Measurements from ENCODE around the gene ZNF280C. TPM values are rescaled to one million over a fixed set of nuclear protein-coding genes. Genes with fewer than 3 reads are reported as not detected.

The ZNF280C gene
- total and polyA plus RNA-seq, 9 donors: 2.0 to 8.0 (median 4.8) TPM

DNA sequence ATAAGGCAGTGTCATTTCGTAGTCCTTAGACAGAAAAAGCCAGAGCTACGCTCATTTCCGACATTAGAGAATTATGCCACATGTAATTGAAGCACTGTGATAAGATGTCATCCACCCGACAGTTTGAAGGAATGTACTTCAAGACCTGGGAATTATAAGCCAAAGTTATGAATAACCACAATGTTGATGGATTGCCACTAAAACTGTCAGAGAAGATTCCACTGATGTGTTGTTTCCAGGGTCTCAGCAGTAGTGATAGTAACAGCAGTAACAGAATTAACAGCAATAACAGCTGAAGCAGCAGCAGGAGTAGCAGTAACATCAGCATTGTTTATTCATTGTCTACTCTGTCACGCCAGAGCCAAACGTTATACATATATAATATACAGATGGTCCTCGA is 72.2 kb downstream of the ZNF280C start:
- Histone ChIP-seq H3K27ac (no peak overlapping the region), H3K4me3 (no peak overlapping the region), H3K27me3 (no peaks in the 10 kb centered on the region), H3K9me3 (no peaks in the 10 kb centered on the region), H3K4me1 (ENCODE audit: insufficient read depth) (no peaks in the 10 kb centered on the region), H3K36me3 (no peaks in the 10 kb centered on the region)
- WGBS, 3 donors: 60 to 69% (median 68%) methylated on average over 7 of the region's 7 CpGs
- intact Hi-C loops (cut with DNase I): loop anchor here in 1 of 4 donors (10.0 kb wide), 1 partner anchor 272 kb away; no protein-coding TSS in a partner anchor
- TF ChIP-seq, protein P1, sequence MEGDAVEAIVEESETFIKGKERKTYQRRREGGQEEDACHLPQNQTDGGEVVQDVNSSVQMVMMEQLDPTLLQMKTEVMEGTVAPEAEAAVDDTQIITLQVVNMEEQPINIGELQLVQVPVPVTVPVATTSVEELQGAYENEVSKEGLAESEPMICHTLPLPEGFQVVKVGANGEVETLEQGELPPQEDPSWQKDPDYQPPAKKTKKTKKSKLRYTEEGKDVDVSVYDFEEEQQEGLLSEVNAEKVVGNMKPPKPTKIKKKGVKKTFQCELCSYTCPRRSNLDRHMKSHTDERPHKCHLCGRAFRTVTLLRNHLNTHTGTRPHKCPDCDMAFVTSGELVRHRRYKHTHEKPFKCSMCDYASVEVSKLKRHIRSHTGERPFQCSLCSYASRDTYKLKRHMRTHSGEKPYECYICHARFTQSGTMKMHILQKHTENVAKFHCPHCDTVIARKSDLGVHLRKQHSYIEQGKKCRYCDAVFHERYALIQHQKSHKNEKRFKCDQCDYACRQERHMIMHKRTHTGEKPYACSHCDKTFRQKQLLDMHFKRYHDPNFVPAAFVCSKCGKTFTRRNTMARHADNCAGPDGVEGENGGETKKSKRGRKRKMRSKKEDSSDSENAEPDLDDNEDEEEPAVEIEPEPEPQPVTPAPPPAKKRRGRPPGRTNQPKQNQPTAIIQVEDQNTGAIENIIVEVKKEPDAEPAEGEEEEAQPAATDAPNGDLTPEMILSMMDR (IDR thresholded peaks at IDR 0.05): no peak
- TF ChIP-seq POLR2A (IDR thresholded peaks at IDR 0.05) (no peak), EP300 (IDR thresholded peaks at IDR 0.05) (no peak)
- DNase-seq: no peak

DNA sequence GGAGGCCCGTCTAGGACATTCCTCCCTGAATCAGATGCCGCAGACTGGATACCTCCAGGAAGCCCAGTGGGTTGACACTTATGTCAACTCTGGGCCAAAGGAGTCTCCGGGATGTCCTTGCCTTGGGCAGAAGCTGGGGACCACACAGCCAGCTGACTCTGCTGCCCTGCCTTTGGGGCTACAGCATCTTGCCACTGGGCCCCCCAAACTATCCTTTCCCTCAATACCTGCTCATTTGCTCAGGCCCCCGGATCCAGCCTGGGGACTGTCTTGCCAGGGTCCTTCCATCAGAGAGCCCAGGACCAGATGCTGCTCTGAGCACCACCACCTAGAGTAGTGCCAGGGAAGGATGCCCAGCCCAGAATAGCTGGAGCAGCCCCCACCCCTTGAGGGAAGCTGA is 77.9 kb downstream of the ZNF280C start:
- H3K27me3 ChIP-seq: no peaks in the 10 kb centered on the region
- no peak overlapping the region for H3K27ac ChIP-seq
- no peaks in the 10 kb centered on the region for H3K36me3 ChIP-seq
- WGBS, 3 donors: 81 to 88% (median 87%) methylated on average over 4 of the region's 4 CpGs
- intact Hi-C loops (cut with DNase I): loop anchor here in 3 of 4 donors (5.0 to 10.0 kb wide), 3 partner anchors 108 to 266 kb away; no protein-coding TSS in a partner anchor
- no peak overlapping the region for H3K4me3 ChIP-seq
- TF ChIP-seq EP300 (IDR thresholded peaks at IDR 0.05): no peak
- no peak for TF ChIP-seq POLR2A (IDR thresholded peaks at IDR 0.05)
- TF ChIP-seq, protein P1 (IDR thresholded peaks at IDR 0.05): no peak
- H3K4me1 ChIP-seq (ENCODE audit: insufficient read depth): no peaks in the 10 kb centered on the region
- no peaks in the 10 kb centered on the region for H3K9me3 ChIP-seq
- no peak for DNase-seq

DNA sequence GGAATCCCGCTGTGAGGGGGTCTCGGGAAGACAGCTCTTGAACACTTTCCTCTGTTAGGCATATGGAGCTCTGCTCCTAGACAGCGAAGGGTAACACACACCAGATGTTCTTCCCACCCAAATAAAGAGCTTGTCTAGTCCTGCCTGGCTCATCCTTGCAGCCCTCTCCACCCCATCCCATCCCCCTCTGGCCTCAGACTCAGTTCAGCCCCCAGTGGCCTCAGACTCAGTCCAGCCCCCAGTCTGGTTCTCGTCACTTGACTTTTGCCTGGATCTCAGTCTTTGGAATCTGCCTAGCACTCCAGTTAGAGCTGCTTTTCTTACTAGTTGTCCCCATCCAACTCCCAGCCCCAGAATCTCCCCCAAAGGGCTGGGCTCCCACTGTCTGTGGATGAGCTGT is 82.0 kb downstream of the ZNF280C start:
- Histone ChIP-seq H3K27me3 (no peaks in the 10 kb centered on the region), H3K4me1 (ENCODE audit: insufficient read depth) (no peaks in the 10 kb centered on the region), H3K4me3 (no peak overlapping the region), H3K9me3 (no peaks in the 10 kb centered on the region), H3K27ac (no peak overlapping the region), H3K36me3 (no peaks in the 10 kb centered on the region)
- TF ChIP-seq EP300 (IDR thresholded peaks at IDR 0.05): no peak
- TF ChIP-seq POLR2A (IDR thresholded peaks at IDR 0.05): no peak
- TF ChIP-seq, protein P1 (IDR thresholded peaks at IDR 0.05): no peak
- intact Hi-C loops (cut with DNase I): no loop called here
- WGBS, 3 donors: 41 to 51% (median 44%) methylated on average over 4 of the region's 4 CpGs
- no peak for DNase-seq

DNA sequence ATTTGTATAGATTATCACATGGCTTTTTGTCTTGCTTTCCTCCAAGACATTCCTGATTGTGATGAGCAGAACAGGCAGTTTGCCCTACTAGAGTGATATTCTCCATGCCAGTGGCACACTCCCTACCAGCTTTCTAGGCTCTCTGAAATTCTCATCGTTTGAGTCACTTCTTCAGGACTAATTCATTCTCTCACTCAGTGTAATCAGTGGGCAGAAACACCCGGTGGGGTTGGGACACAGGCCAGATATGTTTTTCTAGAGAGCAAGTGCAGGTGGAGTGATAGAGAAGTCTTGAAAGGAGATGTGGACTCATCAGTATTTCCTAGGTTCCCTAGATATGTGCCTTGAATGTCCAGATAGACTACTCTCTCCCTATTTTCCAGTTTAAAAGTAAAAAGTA is 83.8 kb downstream of the ZNF280C start:
- Histone ChIP-seq H3K36me3 (no peaks in the 10 kb centered on the region), H3K4me1 (ENCODE audit: insufficient read depth) (no peaks in the 10 kb centered on the region), H3K9me3 (no peaks in the 10 kb centered on the region), H3K4me3 (no peak overlapping the region), H3K27ac (no peak overlapping the region), H3K27me3 (no peaks in the 10 kb centered on the region)
- WGBS, 3 donors: 38 to 46% (median 42%) methylated on average over 2 of the region's 2 CpGs
- TF ChIP-seq, protein P1 (IDR thresholded peaks at IDR 0.05): no peak
- TF ChIP-seq EP300 (IDR thresholded peaks at IDR 0.05) (no peak), POLR2A (IDR thresholded peaks at IDR 0.05) (no peak)
- intact Hi-C loops (cut with DNase I): no loop called here
- DNase-seq: no peak

Data from ovary (tissue), 9 donors.